GM18508 (cell line): ENCODE results near the gene ONECUT3.

Source experiments
- ATAC-seq: cut with Tn5 transposase; IDR thresholded peaks from one replicate; pipeline ENCODE4 v1.9.1; 2021; ENCODE audit warnings: moderate number of reproducible peaks; ENCODE audit not compliant: insufficient read depth, unreplicated experiment

ONECUT3 gene

GRCh38 chr19:1736927-1737326 is 16.4 kb upstream of the ONECUT3 start:
- no peak for ATAC-seq

GRCh38 chr19:1739960-1740629 is 13.2 kb upstream of the ONECUT3 start:
- no peak for ATAC-seq

- no peak for ATAC-seq
Measured at GRCh38 chr19:1742989-1743696, 10.2 kb upstream of the ONECUT3 start.

GRCh38 chr19:1744133-1744665 is 9.1 kb upstream of the ONECUT3 start:
- no peak for ATAC-seq

GRCh38 chr19:1744822-1745563 is 8.3 kb upstream of the ONECUT3 start:
- ATAC-seq = no peak

- no peak for ATAC-seq
Measured at GRCh38 chr19:1745589-1746031, 7.7 kb upstream of the ONECUT3 start.

- no peak for ATAC-seq
Measured at GRCh38 chr19:1746401-1747284, 6.7 kb upstream of the ONECUT3 start.

GRCh38 chr19:1747285-1748114 is 5.8 kb upstream of the ONECUT3 start:
- ATAC-seq = no peak

GRCh38 chr19:1748115-1748872 is 5.0 kb upstream of the ONECUT3 start:
- no peak for ATAC-seq

GRCh38 chr19:1748873-1749341 is 4.4 kb upstream of the ONECUT3 start:
- no peak for ATAC-seq

GRCh38 chr19:1749373-1750342 is 3.6 kb upstream of the ONECUT3 start:
- no peak for ATAC-seq

GRCh38 chr19:1750343-1751021 is 2.8 kb upstream of the ONECUT3 start:
- no peak for ATAC-seq

GRCh38 chr19:1751367-1752008 is 1.8 kb upstream of the ONECUT3 start:
- ATAC-seq = no peak

- no peak for ATAC-seq
Measured at GRCh38 chr19:1752009-1752756, 1.1 kb upstream of the ONECUT3 start.

- ATAC-seq = no peak
Measured at GRCh38 chr19:1754018-1754635, 821 bp downstream of the ONECUT3 start.
